T-cell (primary cell): Measurements from ENCODE around the gene OARD1. TPM values are rescaled to one million over a fixed set of nuclear protein-coding genes. Genes with fewer than 3 reads are reported as not detected.

ENCODE experiments used
- ATAC-seq, 4 experiments: fragments of 200-7000 bp in 3 of 4; fragments of 150-1000 bp in 1 of 4; cut with Tn5 transposase; replicated peaks in 1 of 4; 1 replicate in 3 of 4; 2 replicates in 1 of 4; pipeline ENCODE4 v1.10.0; 2021; ENCODE audit warnings: moderate library complexity in 3 of 4, mild to moderate bottlenecking in 2 of 4, moderate number of reproducible peaks in 1 of 4
- CTCF ChIA-PET, 2 donors: fragments of 300-600 bp; sonication (Branson Sonifier 250); formaldehyde crosslinking; loops; one replicate each; lab custom pipeline; 2022; ENCODE audit warnings: antibody characterized with exemption in 2 of 2; lab: Charles Lee
- POLR2A ChIA-PET, 2 donors: fragments of 300-600 bp; sonication (Branson Sonifier 250); formaldehyde crosslinking; loops; one replicate each; lab custom pipeline; 2022; ENCODE audit warnings: antibody characterized with exemption in 2 of 2; lab: Charles Lee
- DNase-seq, 35 experiments: peaks; one replicate each; pipeline versions ENCODE4 v3.0.0 to v3.0.0-alpha.2; 2013 to 2023
- H3K27ac ChIP-seq: one replicate; pipeline ENCODE4 v1.5.1; 2013; ENCODE audit warnings: low read length
- H3K27me3 ChIP-seq, 2 experiments: replicated peaks in 1 of 2; 1 replicate in 1 of 2; 2 replicates in 1 of 2; pipeline versions ENCODE4 v1.6.1 to v1.7.0; 2013; ENCODE audit warnings: low read length in 1 of 2, mixed read lengths in 1 of 2; ENCODE audit not compliant: control insufficient read depth in 2 of 2, insufficient read depth in 2 of 2; ENCODE audit errors: extremely low read depth in 1 of 2
- H3K36me3 ChIP-seq, 2 donors: 1 replicate in 1 of 2; 2 replicates in 1 of 2; pipeline versions ENCODE4 v1.6.1 to v1.7.0; 2013; ENCODE audit warnings: low read length in 1 of 2; ENCODE audit not compliant: control insufficient read depth in 2 of 2, insufficient read depth in 1 of 2; ENCODE audit errors: extremely low read depth in 1 of 2
- H3K4me1 ChIP-seq, 2 experiments: 1 replicate in 1 of 2; 2 replicates in 1 of 2; pipeline versions ENCODE4 v1.6.1 to v1.7.0; 2013; ENCODE audit warnings: low read length in 2 of 2, mixed read lengths in 1 of 2; ENCODE audit not compliant: insufficient read depth in 2 of 2, control insufficient read depth in 1 of 2; ENCODE audit errors: extremely low read depth in 1 of 2
- H3K4me3 ChIP-seq, 2 donors: 1 replicate in 1 of 2; 2 replicates in 1 of 2; pipeline versions ENCODE4 v1.5.1 to v1.7.0; 2013; ENCODE audit warnings: mild to moderate bottlenecking in 2 of 2, low read length in 1 of 2, moderate library complexity in 1 of 2; ENCODE audit not compliant: control insufficient read depth in 1 of 2; ENCODE audit errors: extremely low read depth in 1 of 2
- H3K9me3 ChIP-seq: 2 replicates; pipeline ENCODE4 v1.7.0; 2013
- H3K27ac Mint-ChIP-seq, 2 donors: one replicate each; pipeline ENCODE4 v1.8.0; 2020 to 2021; ENCODE audit warnings: mild to moderate bottlenecking in 2 of 2, mixed read lengths in 2 of 2
- H3K27me3 Mint-ChIP-seq, 2 donors: one replicate each; pipeline ENCODE4 v1.8.0; 2021 to 2022; ENCODE audit warnings: mixed read lengths in 2 of 2
- H3K36me3 Mint-ChIP-seq: one replicate; pipeline ENCODE4 v1.8.0; 2021; ENCODE audit warnings: mixed read lengths
- H3K4me1 Mint-ChIP-seq, 3 donors: one replicate each; pipeline ENCODE4 v1.8.0; 2020 to 2022; ENCODE audit warnings: mixed read lengths in 3 of 3, mild to moderate bottlenecking in 1 of 3
- H3K4me3 Mint-ChIP-seq, 3 donors: one replicate each; pipeline ENCODE4 v1.8.0; 2020 to 2022; ENCODE audit warnings: mild to moderate bottlenecking in 3 of 3, mixed read lengths in 3 of 3, moderate library complexity in 3 of 3
- H3K9me3 Mint-ChIP-seq, 3 donors: one replicate each; pipeline ENCODE4 v1.8.0; 2020 to 2022; ENCODE audit warnings: mixed read lengths in 3 of 3
- WGBS: methylation state at CpG from one replicate; pipeline ENCODE4 v1.1.5; 2013; ENCODE audit warnings: missing lambda C conversion rate; ENCODE audit not compliant: insufficient coverage; 5-methylcytosine and 5-hydroxymethylcytosine counted together
- total RNA-seq, 35 experiments: library from RNA in 6 of 35; stranded (reverse) in 6 of 35; fragments of 120-200 nt in 1 of 35; gene quantifications; one replicate each; pipeline versions ENCODE4 v1.2.1 to v1.2.4 and lab custom pipeline; 2013 to 2026

The OARD1 gene
- total RNA-seq, 5 donors from 2014 or later (not counting 1 experiment from before 2014, with no cell fraction given): 33.1 to 43.2 (median 39.4) TPM

DNA sequence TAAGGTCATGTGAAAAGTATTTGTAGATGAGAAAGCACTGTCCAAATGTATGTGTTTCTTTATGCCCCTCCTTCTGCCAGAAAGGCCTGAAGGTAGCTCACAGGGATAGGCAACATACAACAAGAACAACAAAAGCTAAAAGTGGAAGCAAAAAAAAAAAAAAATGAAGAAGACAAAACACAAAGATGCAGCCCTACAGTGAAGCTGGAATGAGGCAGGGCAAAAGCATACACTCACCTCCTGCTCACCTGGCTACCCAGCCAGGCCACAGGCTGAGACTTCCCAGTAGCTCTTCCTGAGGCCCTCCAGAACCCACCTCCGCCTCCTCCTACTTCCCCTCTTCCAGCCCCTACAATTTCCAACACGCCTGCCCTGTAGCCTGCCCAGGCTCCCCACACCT, 35.6 kb downstream of the OARD1 start:
- peaks cover 3% of the 10 kb centered on the region for H3K36me3 Mint-ChIP-seq
- no peak overlapping the region for H3K27ac Mint-ChIP-seq
- H3K4me1 Mint-ChIP-seq: no peaks in the 10 kb centered on the region
- Histone ChIP-seq H3K4me1 (no peaks in the 10 kb centered on the region), H3K4me3 (no peak overlapping the region), H3K27me3 (no peaks in the 10 kb centered on the region), H3K27ac (no peak overlapping the region), H3K36me3 (no peaks in the 10 kb centered on the region), H3K9me3 (no peaks in the 10 kb centered on the region)
- no peaks in the 10 kb centered on the region for H3K27me3 Mint-ChIP-seq
- no peak overlapping the region for H3K4me3 Mint-ChIP-seq
- ChIA-PET POLR2A (interaction anchor here in 1 of 2 donors (0.6 kb wide), 1 partner anchor 25 kb away, joined by 7 read pairs; no protein-coding TSS in a partner anchor), CTCF (interaction anchor here (0.6 to 1.3 kb wide), 3 partner anchors 38 to 1367 kb away, joined by 3 to 5 read pairs (median 5); no protein-coding TSS in a partner anchor)
- no peaks in the 10 kb centered on the region for H3K9me3 Mint-ChIP-seq
- WGBS: 85% methylated on average over 2 of the region's 2 CpGs
- DNase-seq (no peak), ATAC-seq (no peak)

DNA sequence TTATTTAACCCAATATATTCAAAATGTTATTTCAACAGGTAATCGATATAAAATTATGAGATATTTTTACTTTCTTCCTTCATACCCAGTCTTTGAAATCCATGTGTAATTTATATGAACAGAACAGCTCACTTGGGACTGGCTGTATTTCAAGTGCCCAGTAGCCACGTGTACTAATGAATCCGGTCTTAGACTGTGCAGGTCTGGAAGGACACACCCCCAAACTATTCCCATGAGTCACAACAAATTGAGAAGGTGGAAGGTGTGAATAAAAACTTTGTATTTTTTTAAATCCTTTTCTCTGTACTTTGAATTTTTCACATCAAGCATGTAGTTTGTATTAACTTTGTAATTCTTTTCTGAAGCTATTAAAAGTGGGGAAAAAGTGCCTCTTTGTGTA, 36.0 kb downstream of the OARD1 start:
- DNase-seq: no peak
- no peaks in the 10 kb centered on the region for H3K4me1 Mint-ChIP-seq
- POLR2A ChIA-PET: interaction anchor here in 1 of 2 donors (0.6 kb wide), 1 partner anchor 25 kb away, joined by 7 read pairs; no protein-coding TSS in a partner anchor
- H3K36me3 ChIP-seq: no peaks in the 10 kb centered on the region
- H3K36me3 Mint-ChIP-seq: peaks cover 3% of the 10 kb centered on the region
- no peak overlapping the region for H3K27ac Mint-ChIP-seq
- no peaks in the 10 kb centered on the region for H3K4me1 ChIP-seq
- CTCF ChIA-PET: interaction anchor here (0.6 to 1.3 kb wide), 3 partner anchors 38 to 1368 kb away, joined by 3 to 5 read pairs (median 5); no protein-coding TSS in a partner anchor
- no peak overlapping the region for H3K4me3 Mint-ChIP-seq
- no peaks in the 10 kb centered on the region for H3K27me3 Mint-ChIP-seq
- no peaks in the 10 kb centered on the region for H3K9me3 Mint-ChIP-seq
- no peak for ATAC-seq
- no peak overlapping the region for H3K27ac ChIP-seq
- WGBS: no CpG with 5 or more reads among the region's 3 CpGs
- H3K27me3 ChIP-seq: no peaks in the 10 kb centered on the region
- H3K4me3 ChIP-seq: no peak overlapping the region
- no peaks in the 10 kb centered on the region for H3K9me3 ChIP-seq

DNA sequence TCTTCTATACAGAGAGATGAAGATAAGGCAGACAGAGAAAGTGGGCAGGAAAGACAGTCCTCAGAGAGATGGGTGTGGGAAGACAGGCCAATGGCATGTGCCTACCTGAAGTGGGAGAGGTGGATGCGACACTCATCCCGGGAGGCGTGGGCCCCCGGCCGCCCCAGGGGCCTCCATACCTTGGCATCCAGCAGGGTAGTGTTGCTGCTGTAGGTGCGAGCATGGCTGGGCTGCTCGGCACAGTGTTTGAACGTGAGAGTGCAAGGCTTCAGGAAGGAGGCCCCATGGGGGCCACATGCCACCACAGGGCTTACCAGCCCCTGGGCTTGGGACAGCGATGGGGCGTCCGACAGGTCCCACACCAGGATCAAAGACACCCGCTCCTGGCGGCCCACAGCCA, 38.4 kb downstream of the OARD1 start:
- H3K27ac ChIP-seq: no peak overlapping the region
- Mint-ChIP-seq H3K4me1 (peaks cover 6 to 8% (median 8%) of the 10 kb centered on the region in 3 donors), H3K36me3 (peaks cover 3% of the 10 kb centered on the region), H3K27ac (no peak overlapping the region), H3K4me3 (no peak overlapping the region), H3K27me3 (no peaks in the 10 kb centered on the region), H3K9me3 (no peaks in the 10 kb centered on the region)
- POLR2A ChIA-PET: no interaction called here
- H3K4me3 ChIP-seq: no peak overlapping the region
- no peaks in the 10 kb centered on the region for H3K9me3 ChIP-seq
- no peak for DNase-seq
- 92% methylated on average over 13 of the region's 13 CpGs for WGBS
- CTCF ChIA-PET: no interaction called here
- peaks cover 2 to 6% of the 10 kb centered on the region in 2 experiments for H3K4me1 ChIP-seq
- ATAC-seq: no peak
- H3K36me3 ChIP-seq: no peaks in the 10 kb centered on the region
- H3K27me3 ChIP-seq: no peaks in the 10 kb centered on the region

DNA sequence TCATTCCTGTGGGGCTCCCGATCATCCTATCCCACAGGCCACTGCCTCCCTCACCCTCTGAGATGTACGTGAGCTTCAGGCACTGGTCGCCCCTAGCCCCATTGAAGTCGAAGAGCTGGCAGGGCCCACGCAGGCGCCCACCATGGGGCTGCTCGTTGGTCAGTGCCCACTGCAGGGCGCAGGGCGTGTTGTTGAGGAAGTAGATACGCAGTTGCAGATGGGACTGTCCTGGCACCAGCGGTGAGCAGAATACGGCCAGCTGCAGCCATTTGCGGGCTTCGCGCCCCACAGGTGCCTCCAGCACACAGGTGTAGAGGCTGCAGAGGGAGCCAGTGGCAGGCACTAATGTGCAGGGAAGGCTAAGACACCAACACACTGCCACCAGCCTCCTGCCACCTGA, 39.3 kb downstream of the OARD1 start:
- Histone ChIP-seq H3K9me3 (no peaks in the 10 kb centered on the region), H3K27me3 (no peaks in the 10 kb centered on the region), H3K4me1 (peaks cover 7 to 15% of the 10 kb centered on the region in 2 experiments), H3K27ac (no peak overlapping the region), H3K36me3 (no peaks in the 10 kb centered on the region), H3K4me3 (no peak overlapping the region)
- WGBS: 94% methylated on average over 14 of the region's 15 CpGs
- Mint-ChIP-seq H3K9me3 (no peaks in the 10 kb centered on the region), H3K36me3 (peaks cover 3% of the 10 kb centered on the region), H3K4me1 (peaks cover 12 to 16% (median 13%) of the 10 kb centered on the region in 3 donors), H3K4me3 (no peak overlapping the region), H3K27me3 (no peaks in the 10 kb centered on the region), H3K27ac (no peak overlapping the region)
- CTCF ChIA-PET: no interaction called here
- ATAC-seq (no peak), DNase-seq (no peak)
- POLR2A ChIA-PET: no interaction called here

DNA sequence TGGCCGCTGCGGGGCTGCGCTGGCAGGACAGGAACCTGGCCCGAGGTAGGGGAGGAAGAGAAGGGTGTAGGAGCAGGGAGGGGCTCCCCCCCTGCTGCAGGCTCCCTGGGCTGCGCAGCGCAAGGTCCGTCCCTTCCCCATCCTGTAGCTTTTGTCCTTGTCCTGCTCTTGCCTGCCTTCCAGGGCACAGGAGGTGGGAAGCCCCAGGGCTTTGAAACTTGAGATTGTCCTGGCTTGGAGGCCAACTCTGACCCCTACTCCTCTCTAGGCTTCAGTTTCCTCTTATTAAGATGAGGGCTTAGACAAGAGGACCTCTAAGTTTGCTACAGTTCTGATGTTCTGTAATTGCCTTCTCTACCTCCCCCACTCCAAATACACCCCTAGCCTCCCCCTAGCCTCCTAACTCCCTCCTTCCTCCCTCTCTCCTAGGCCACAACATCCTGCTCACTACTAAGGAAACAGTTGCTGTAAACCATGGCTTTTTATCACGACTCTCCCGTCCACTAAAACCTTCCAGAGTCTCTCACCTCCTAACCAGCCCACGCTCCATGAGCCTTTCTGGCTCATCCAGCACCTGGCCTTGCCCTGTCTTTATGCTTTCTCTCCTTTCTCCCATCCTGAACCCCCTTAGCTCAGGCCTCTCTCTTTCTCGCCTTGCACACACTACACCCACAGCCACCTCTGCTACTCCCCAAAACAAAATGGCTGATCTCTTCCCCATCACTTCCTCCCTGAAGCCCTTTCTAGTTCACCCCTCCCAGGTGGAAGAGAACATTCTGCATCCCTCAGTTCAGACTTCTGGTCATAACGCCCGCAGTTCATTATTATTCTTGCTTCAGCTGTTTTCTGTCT, 43.4 kb downstream of the OARD1 start:
- peak in 2 of 35 experiments; percentile 6 to 19 for DNase-seq
- ChIA-PET POLR2A (interaction anchor here (0.5 to 1.0 kb wide), 3 partner anchors 34 to 438 kb away, joined by 3 to 8 read pairs (median 4); no protein-coding TSS in a partner anchor), CTCF (interaction anchor here (0.5 to 1.9 kb wide), 9 partner anchors 10 to 1675 kb away, joined by 3 to 7 read pairs (median 4); partner anchors contain the start of genes NFYA (in 1 of the 2) and OARD1 (in 1 of the 2))
- Mint-ChIP-seq H3K36me3 (no peaks in the 10 kb centered on the region), H3K9me3 (no peaks in the 10 kb centered on the region), H3K27me3 (no peaks in the 10 kb centered on the region), H3K27ac (peak overlapping the region; percentile 72 to 83), H3K4me1 (peaks cover 23 to 26% (median 23%) of the 10 kb centered on the region in 3 donors), H3K4me3 (peak overlapping the region; percentile 78 to 84 (median 81))
- H3K27me3 ChIP-seq: no peaks in the 10 kb centered on the region
- no peaks in the 10 kb centered on the region for H3K9me3 ChIP-seq
- H3K36me3 ChIP-seq: no peaks in the 10 kb centered on the region
- WGBS: 75% methylated on average over 7 of the region's 13 CpGs
- peaks cover 12 to 22% of the 10 kb centered on the region in 2 experiments for H3K4me1 ChIP-seq
- H3K27ac ChIP-seq: peak overlapping the region; percentile 60
- H3K4me3 ChIP-seq: peak overlapping the region; percentile 68 to 75
- peak; percentile 4 to 58 (median 52) for ATAC-seq
